Measurements from ENCODE around the gene PPM1K. TPM values are rescaled to one million over a fixed set of nuclear protein-coding genes. Genes with fewer than 3 reads are reported as not detected.

The PPM1K gene
- total RNA-seq, 1 experiment from 2014 or later = 4.2 TPM

DNA sequence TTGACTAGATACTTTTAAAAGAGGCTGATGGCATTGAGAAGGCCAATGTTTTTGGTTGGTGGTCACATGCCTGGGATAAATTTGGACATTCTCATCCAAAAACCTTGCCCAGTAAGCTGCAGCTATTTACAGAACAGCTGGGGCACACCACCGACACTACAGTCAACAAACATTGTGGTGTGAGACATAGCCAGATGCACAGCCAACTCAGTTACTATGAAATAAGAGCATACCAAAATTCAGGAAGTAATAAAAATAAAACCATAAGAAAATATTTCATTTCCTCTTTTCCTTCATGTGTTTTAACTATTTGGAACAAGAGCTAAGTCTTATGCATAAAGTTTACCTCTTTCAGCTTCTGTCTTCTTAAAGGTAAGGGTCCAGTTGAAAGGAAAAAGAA is 8.8 kb downstream of the PPM1K start:
- Histone ChIP-seq H3K27ac (ENCODE audit: low read depth, low read length) (no peak overlapping the region), H3K27me3 (ENCODE audit: insufficient read depth, low read length) (no peaks in the 10 kb centered on the region), H3K4me1 (ENCODE audit: control insufficient read depth in 1 of 2, insufficient read depth in 2 of 2, low read length in 2 of 2) (no peaks in the 10 kb centered on the region), H3K9me2 (ENCODE audit: insufficient read depth) (no peaks in the 10 kb centered on the region), H3K9me3 (ENCODE audit: control insufficient read depth in 1 of 2, insufficient read depth in 1 of 2, low read depth in 1 of 2, low read length in 2 of 2) (no peaks in the 10 kb centered on the region), H2AFZ (ENCODE audit: low read depth, low read length, poor library complexity, severe bottlenecking) (no peak overlapping the region), H3K4me2 (ENCODE audit: low read length) (no peak overlapping the region), H3K79me2 (ENCODE audit: insufficient read depth, low read length) (no peaks in the 10 kb centered on the region), H3K4me3 (replicated peaks in 1 of 2; ENCODE audit: low read depth in 1 of 2, low read length in 2 of 2) (no peak overlapping the region), H3K9ac (ENCODE audit: low read length) (no peak overlapping the region), H4K20me1 (ENCODE audit: insufficient read depth) (no peaks in the 10 kb centered on the region), H3K36me3 (ENCODE audit: control insufficient read depth in 1 of 2, insufficient read depth in 2 of 2, low read length in 2 of 2) (no peaks in the 10 kb centered on the region)
- ChIA-PET CTCF (no interaction called here), POLR2A (no interaction called here), RAD21 (ENCODE audit: low non-redundant PET in 1 of 2, low total read pairs in 2 of 2, uncharacterized antibody in 2 of 2, unreplicated experiment in 2 of 2) (no interaction called here)
- DNase-seq (ENCODE audit: low read depth, low spot score) = no peak
- no TSS peak for BruUV-seq (replicated peaks)
- ATAC-seq = no peak
- intact Hi-C loops (cut with micrococcal nuclease) = no loop called here
- TF ChIP-seq ZNF274 (IDR thresholded peaks at IDR 0.05; ENCODE audit: low read depth, low read length) = no peak
- TF ChIP-seq, protein P1, sequence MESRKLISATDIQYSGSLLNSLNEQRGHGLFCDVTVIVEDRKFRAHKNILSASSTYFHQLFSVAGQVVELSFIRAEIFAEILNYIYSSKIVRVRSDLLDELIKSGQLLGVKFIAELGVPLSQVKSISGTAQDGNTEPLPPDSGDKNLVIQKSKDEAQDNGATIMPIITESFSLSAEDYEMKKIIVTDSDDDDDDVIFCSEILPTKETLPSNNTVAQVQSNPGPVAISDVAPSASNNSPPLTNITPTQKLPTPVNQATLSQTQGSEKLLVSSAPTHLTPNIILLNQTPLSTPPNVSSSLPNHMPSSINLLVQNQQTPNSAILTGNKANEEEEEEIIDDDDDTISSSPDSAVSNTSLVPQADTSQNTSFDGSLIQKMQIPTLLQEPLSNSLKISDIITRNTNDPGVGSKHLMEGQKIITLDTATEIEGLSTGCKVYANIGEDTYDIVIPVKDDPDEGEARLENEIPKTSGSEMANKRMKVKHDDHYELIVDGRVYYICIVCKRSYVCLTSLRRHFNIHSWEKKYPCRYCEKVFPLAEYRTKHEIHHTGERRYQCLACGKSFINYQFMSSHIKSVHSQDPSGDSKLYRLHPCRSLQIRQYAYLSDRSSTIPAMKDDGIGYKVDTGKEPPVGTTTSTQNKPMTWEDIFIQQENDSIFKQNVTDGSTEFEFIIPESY (IDR thresholded peaks at IDR 0.05; ENCODE audit: extremely low read depth, insufficient replicate concordance, low read length) = no peak
- TF ChIP-seq JUND (IDR thresholded peaks at IDR 0.05) = no peak
- TF ChIP-seq, protein P2, sequence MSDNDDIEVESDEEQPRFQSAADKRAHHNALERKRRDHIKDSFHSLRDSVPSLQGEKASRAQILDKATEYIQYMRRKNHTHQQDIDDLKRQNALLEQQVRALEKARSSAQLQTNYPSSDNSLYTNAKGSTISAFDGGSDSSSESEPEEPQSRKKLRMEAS (IDR thresholded peaks at IDR 0.05) = no peak
- TF ChIP-seq ELF1 (IDR thresholded peaks at IDR 0.05; ENCODE audit: borderline replicate concordance, low read depth) = no peak
- TF ChIP-seq RAD21 (IDR thresholded peaks at IDR 0.05; ENCODE audit: low read depth) = no peak
- TF ChIP-seq, protein P3, sequence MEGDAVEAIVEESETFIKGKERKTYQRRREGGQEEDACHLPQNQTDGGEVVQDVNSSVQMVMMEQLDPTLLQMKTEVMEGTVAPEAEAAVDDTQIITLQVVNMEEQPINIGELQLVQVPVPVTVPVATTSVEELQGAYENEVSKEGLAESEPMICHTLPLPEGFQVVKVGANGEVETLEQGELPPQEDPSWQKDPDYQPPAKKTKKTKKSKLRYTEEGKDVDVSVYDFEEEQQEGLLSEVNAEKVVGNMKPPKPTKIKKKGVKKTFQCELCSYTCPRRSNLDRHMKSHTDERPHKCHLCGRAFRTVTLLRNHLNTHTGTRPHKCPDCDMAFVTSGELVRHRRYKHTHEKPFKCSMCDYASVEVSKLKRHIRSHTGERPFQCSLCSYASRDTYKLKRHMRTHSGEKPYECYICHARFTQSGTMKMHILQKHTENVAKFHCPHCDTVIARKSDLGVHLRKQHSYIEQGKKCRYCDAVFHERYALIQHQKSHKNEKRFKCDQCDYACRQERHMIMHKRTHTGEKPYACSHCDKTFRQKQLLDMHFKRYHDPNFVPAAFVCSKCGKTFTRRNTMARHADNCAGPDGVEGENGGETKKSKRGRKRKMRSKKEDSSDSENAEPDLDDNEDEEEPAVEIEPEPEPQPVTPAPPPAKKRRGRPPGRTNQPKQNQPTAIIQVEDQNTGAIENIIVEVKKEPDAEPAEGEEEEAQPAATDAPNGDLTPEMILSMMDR (IDR thresholded peaks at IDR 0.05 in 2 of 3, conservative IDR thresholded peaks at IDR 0.05 in 1 of 3; ENCODE audit: borderline replicate concordance in 1 of 3, insufficient read depth in 1 of 3, low read depth in 2 of 3, low read length in 2 of 3) = no peak
- no peak for TF ChIP-seq SIN3A (IDR thresholded peaks at IDR 0.05; ENCODE audit: low read depth)
- TF ChIP-seq ZFX (IDR thresholded peaks at IDR 0.05) = no peak
- no peak for TF ChIP-seq POLR2A (IDR thresholded peaks at IDR 0.05; ENCODE audit: borderline replicate concordance, extremely low read depth, insufficient read depth, insufficient read length)
- TF ChIP-seq YY1 (IDR thresholded peaks at IDR 0.05; ENCODE audit: extremely low read depth, insufficient replicate concordance, low read depth, low read length) = no peak
- TF ChIP-seq TCF7L2 (IDR thresholded peaks at IDR 0.05; ENCODE audit: borderline replicate concordance, extremely low read depth, insufficient read depth, insufficient read length) = no peak
- no peak for TF ChIP-seq FOSL1 (IDR thresholded peaks at IDR 0.05; ENCODE audit: low read depth)

Data from HCT116 (cell line).